IMR-90 (cell line): ENCODE results near the gene MBTPS1. TPM values are rescaled to one million over a fixed set of nuclear protein-coding genes. Genes with fewer than 3 reads are reported as not detected.

ENCODE experiments used
- ATAC-seq: fragments of 200-7000 bp; cut with Tn5 transposase; 2 replicates; pipeline ENCODE4 v1.9.1; 2020; ENCODE audit warnings: low read depth, mild to moderate bottlenecking, moderate library complexity
- BruUV-seq: library from RNA; stranded (reverse); fragments of 400-500 nt; replicated peaks from 2 replicates; lab custom pipeline; 2021; lab: Mats Ljungman, UMichigan
- CTCF ChIA-PET: fragments of 300-600 bp; formaldehyde crosslinking; extraction: SDS; loops from one replicate; lab custom pipeline; 2021; ENCODE audit warnings: antibody characterized with exemption; lab: Yijun Ruan, JAX
- POLR2A ChIA-PET: fragments of 300-600 bp; sonication (Branson Sonifier 250); formaldehyde crosslinking; loops from one replicate; lab custom pipeline; 2022; ENCODE audit warnings: antibody characterized with exemption; ENCODE audit not compliant: unreplicated experiment; lab: Charles Lee
- DNase-seq: peaks from one replicate; pipeline ENCODE4 v3.0.0; 2013
- H2AFZ ChIP-seq: replicated peaks from 2 replicates; pipeline ENCODE3; 2013; ENCODE audit warnings: low read length, mild to moderate bottlenecking; ENCODE audit not compliant: poor library complexity
- H2AK5ac ChIP-seq: 2 replicates; pipeline ENCODE4 v1.6.1; 2013; ENCODE audit warnings: low read depth, low read length, inconsistent platforms
- H2AK9ac ChIP-seq: replicated peaks from 2 replicates; pipeline ENCODE3; 2013; ENCODE audit warnings: mild to moderate bottlenecking, low read depth, low read length, moderate library complexity; ENCODE audit not compliant: poor library complexity
- H2BK120ac ChIP-seq: 2 replicates; pipeline ENCODE4 v1.6.1; 2013; ENCODE audit warnings: low read depth, low read length, inconsistent platforms
- H2BK15ac ChIP-seq: 3 replicates; pipeline ENCODE4 v1.6.1; 2013; ENCODE audit warnings: low read depth, low read length, inconsistent platforms
- H2BK20ac ChIP-seq: 2 replicates; pipeline ENCODE4 v1.6.1; 2013; ENCODE audit warnings: low read depth, mild to moderate bottlenecking, inconsistent platforms, low read length, moderate library complexity
- H2BK5ac ChIP-seq: 2 replicates; pipeline ENCODE4 v1.6.1; 2013; ENCODE audit warnings: mild to moderate bottlenecking, low read depth, low read length, inconsistent platforms; ENCODE audit not compliant: poor library complexity, severe bottlenecking
- H3K14ac ChIP-seq: replicated peaks from 2 replicates; pipeline ENCODE4 v1.6.1; 2013; ENCODE audit warnings: low read depth, low read length, inconsistent platforms
- H3K18ac ChIP-seq: 2 replicates; pipeline ENCODE4 v1.6.1; 2013; ENCODE audit warnings: low read depth, low read length, control low read depth
- H3K23ac ChIP-seq: 2 replicates; pipeline ENCODE4 v1.6.1; 2013; ENCODE audit warnings: low read depth, low read length, inconsistent platforms
- H3K27ac ChIP-seq: 2 replicates; pipeline ENCODE4 v1.5.1; 2013; ENCODE audit warnings: mild to moderate bottlenecking, control low read depth, low read length; ENCODE audit not compliant: insufficient read depth
- H3K27me3 ChIP-seq: 2 replicates; pipeline ENCODE4 v1.6.1; 2013; ENCODE audit warnings: low read length; ENCODE audit not compliant: control insufficient read depth, insufficient read depth
- H3K36me3 ChIP-seq: 2 replicates; pipeline ENCODE4 v1.6.1; 2013; ENCODE audit warnings: low read length, mixed read lengths; ENCODE audit not compliant: control insufficient read depth, insufficient read depth
- H3K4ac ChIP-seq: 2 replicates; pipeline ENCODE4 v1.6.1; 2013; ENCODE audit warnings: low read depth, low read length, inconsistent platforms
- H3K4me1 ChIP-seq: 2 replicates; pipeline ENCODE4 v1.6.1; 2013; ENCODE audit warnings: low read length, mixed read lengths; ENCODE audit not compliant: control insufficient read depth, insufficient read depth
- H3K4me2 ChIP-seq: 2 replicates; pipeline ENCODE4 v1.6.1; 2013; ENCODE audit warnings: low read depth, mild to moderate bottlenecking, control low read depth, low read length, moderate library complexity
- H3K4me3 ChIP-seq: 2 replicates; pipeline ENCODE4 v1.5.1; 2013; ENCODE audit warnings: low read depth, mild to moderate bottlenecking, control low read depth, low read length, moderate library complexity; ENCODE audit not compliant: insufficient read depth
- H3K56ac ChIP-seq: 2 replicates; pipeline ENCODE4 v1.6.1; 2013; ENCODE audit warnings: low read length, inconsistent platforms; ENCODE audit not compliant: insufficient read depth; ENCODE audit errors: extremely low read depth
- H3K79me1 ChIP-seq, 2 experiments: 2 replicates each; pipeline ENCODE4 v1.6.1; 2013; ENCODE audit warnings: low read length in 2 of 2, inconsistent platforms in 1 of 2, low read depth in 1 of 2
- H3K9ac ChIP-seq: 2 replicates; pipeline ENCODE4 v1.6.1; 2013; ENCODE audit warnings: low read depth, low read length, control low read depth
- H3K9me1 ChIP-seq: 2 replicates; pipeline ENCODE4 v1.6.1; 2013; ENCODE audit warnings: low read length, inconsistent platforms; ENCODE audit not compliant: insufficient read depth
- H3K9me3 ChIP-seq: 2 replicates; pipeline ENCODE4 v1.6.1; 2013; ENCODE audit warnings: low read length; ENCODE audit not compliant: control insufficient read depth, insufficient read depth
- H4K20me1 ChIP-seq: 2 replicates; pipeline ENCODE4 v1.6.1; 2013; ENCODE audit warnings: low read length, inconsistent platforms; ENCODE audit not compliant: insufficient read depth
- H4K5ac ChIP-seq: 2 replicates; pipeline ENCODE4 v1.6.1; 2013; ENCODE audit warnings: mild to moderate bottlenecking, low read depth, low read length, control low read depth
- H4K8ac ChIP-seq, 2 experiments: 2 replicates each; pipeline ENCODE4 v1.6.1; 2013; ENCODE audit warnings: low read depth in 2 of 2, low read length in 2 of 2, control low read depth in 1 of 2, inconsistent platforms in 1 of 2
- H4K91ac ChIP-seq: 2 replicates; pipeline ENCODE4 v1.6.1; 2013; ENCODE audit warnings: low read depth, low read length, inconsistent platforms; ENCODE audit not compliant: insufficient read depth
- CEBPB ChIP-seq: IDR thresholded peaks from 2 replicates; pipeline ENCODE4 v1.6.1; 2012; ENCODE audit warnings: low read depth, low read length, improper control_type of control experiment
- CHD1 ChIP-seq: IDR thresholded peaks from 2 replicates; pipeline ENCODE4 v1.6.1; 2012; ENCODE audit warnings: low read depth, low read length, improper control_type of control experiment
- CTCF ChIP-seq: conservative IDR thresholded peaks from 2 replicates; pipeline ENCODE4 v1.5.1; 2012; ENCODE audit warnings: mild to moderate bottlenecking, low read depth, low read length, improper control_type of control experiment
- ELK1 ChIP-seq: fragments of 150-350 bp; IDR thresholded peaks from 2 replicates; pipeline ENCODE4 v1.6.1; 2016; ENCODE audit warnings: low read depth, mild to moderate bottlenecking, low read length, moderate library complexity, borderline replicate concordance
- FOS ChIP-seq: fragments of 150-350 bp; IDR thresholded peaks from 2 replicates; pipeline ENCODE4 v1.6.1; 2016; ENCODE audit warnings: low read depth, low read length
- MAZ ChIP-seq: IDR thresholded peaks from 2 replicates; pipeline ENCODE4 v1.6.1; 2012; ENCODE audit warnings: low read depth, mild to moderate bottlenecking, low read length, improper control_type of control experiment, moderate library complexity, borderline replicate concordance
- MXI1 ChIP-seq: IDR thresholded peaks from 2 replicates; pipeline ENCODE4 v1.6.1; 2012; ENCODE audit warnings: low read depth, mild to moderate bottlenecking, low read length, moderate library complexity, borderline replicate concordance
- NFE2L2 ChIP-seq: fragments of 150-350 bp; IDR thresholded peaks from 2 replicates; pipeline ENCODE4 v1.6.1; 2016; ENCODE audit warnings: low read depth, mild to moderate bottlenecking, low read length
- POLR2A ChIP-seq: IDR thresholded peaks from 2 replicates; pipeline ENCODE4 v1.6.1; 2012; ENCODE audit warnings: mild to moderate bottlenecking, low read depth, low read length
- RAD21 ChIP-seq: IDR thresholded peaks from 2 replicates; pipeline ENCODE4 v1.6.1; 2012; ENCODE audit warnings: low read length, improper control_type of control experiment
- RCOR1 ChIP-seq: IDR thresholded peaks from 2 replicates; pipeline ENCODE4 v1.6.1; 2012; ENCODE audit warnings: mild to moderate bottlenecking, low read length, improper control_type of control experiment; ENCODE audit not compliant: insufficient replicate concordance
- RFX5 ChIP-seq: IDR thresholded peaks from 2 replicates; pipeline ENCODE4 v1.8.0; 2012; ENCODE audit warnings: low read depth, mild to moderate bottlenecking, low read length, moderate library complexity
- SMC3 ChIP-seq: fragments of 150-350 bp; IDR thresholded peaks from 2 replicates; pipeline ENCODE4 v1.6.1; 2016; ENCODE audit warnings: low read depth, mild to moderate bottlenecking, antibody characterized with exemption, low read length, moderate library complexity
- USF2 ChIP-seq: fragments of 150-350 bp; IDR thresholded peaks from 2 replicates; pipeline ENCODE4 v1.6.1; 2017; ENCODE audit warnings: mild to moderate bottlenecking, antibody characterized with exemption, low read length, low read depth
- WGBS, 2 experiments: methylation state at CpG; one replicate each; pipeline versions ENCODE4 v1.1.5 to v1.1.7; 2013; ENCODE audit warnings: missing lambda C conversion rate in 2 of 2; ENCODE audit not compliant: insufficient read length in 1 of 2; ENCODE audit errors: extremely low coverage in 2 of 2; 5-methylcytosine and 5-hydroxymethylcytosine counted together
- dilution Hi-C: fragments of 300-500 bp; cut with HindIII; formaldehyde crosslinking; loops from one replicate; pipeline ENCODE4 v1.14.3; 2018; ENCODE audit warnings: low sequenced_read_pairs; ENCODE audit not compliant: unreplicated experiment
- in situ Hi-C: fragments of 300-500 bp; cut with MboI; formaldehyde crosslinking; loops from 3 replicates; pipeline ENCODE4 v1.14.3; 2019; ENCODE audit warnings: low sequenced_read_pairs, inconsistent platforms, mixed read lengths
- intact Hi-C: fragments of 100-400 bp; cut with micrococcal nuclease; formaldehyde crosslinking; loops from 2 replicates; pipeline ENCODE4 v1.10.0; 2022
- polyA plus RNA-seq, 3 experiments: library from polyadenylated mRNA; depleted of rRNA; stranded (reverse); fragments of >200 nt; gene quantifications; 2 replicates each; pipeline ENCODE4 v1.2.3, GENCODE V29; 2012; ENCODE audit warnings: low replicate concordance in 1 of 3
- total RNA-seq: library from RNA; depleted of rRNA; stranded (reverse); fragments of >200 nt; gene quantifications from 2 replicates; pipeline ENCODE4 v1.2.3, GENCODE V29; 2012

Gene MBTPS1
- total and polyA plus RNA-seq, 2 of the 4 experiments (the other 2 are of a cell fraction): 59.0 to 70.4 TPM

GRCh38 chr16:84093879-84094270, 22.9 kb downstream of the MBTPS1 start:
- Histone ChIP-seq H3K23ac (no peak overlapping the region), H4K5ac (no peak overlapping the region), H2AK5ac (no peak overlapping the region), H4K91ac (no peak overlapping the region), H3K56ac (no peak overlapping the region), H3K4me3 (no peak overlapping the region), H3K4me1 (no peaks in the 10 kb centered on the region), H3K14ac (no peak overlapping the region), H2BK15ac (no peak overlapping the region), H3K9me1 (no peaks in the 10 kb centered on the region), H3K4ac (no peak overlapping the region), H3K9ac (no peak overlapping the region), H2BK5ac (no peak overlapping the region), H4K8ac (no peak overlapping the region), H2AK9ac (no peak overlapping the region), H2BK20ac (no peak overlapping the region), H3K18ac (no peak overlapping the region), H3K4me2 (no peak overlapping the region), H3K36me3 (peaks cover 50% of the 10 kb centered on the region), H3K79me1 (peaks cover 11 to 19% of the 10 kb centered on the region in 2 experiments; a peak in 3 of 4 replicates), H4K20me1 (peaks cover 7% of the 10 kb centered on the region; the same call in 1 of the 2 replicates), H3K27ac (no peak overlapping the region), H2BK120ac (no peak overlapping the region), H3K27me3 (no peaks in the 10 kb centered on the region), H3K9me3 (no peaks in the 10 kb centered on the region), H2AFZ (no peak overlapping the region)
- in situ Hi-C loops: no loop called here
- 95% methylated on average over 2 of the region's 4 CpGs; no CpG with 5 or more reads in 1 of the 2 experiments for WGBS, 2 experiments
- dilution Hi-C loops: no loop called here
- DNase-seq: no peak
- BruUV-seq: no TSS peak
- TF ChIP-seq RCOR1: no peak
- no peak for TF ChIP-seq CTCF
- TF ChIP-seq MAZ: no peak
- no peak for TF ChIP-seq ELK1
- no peak for TF ChIP-seq SMC3
- TF ChIP-seq RAD21: no peak
- TF ChIP-seq MXI1: no peak
- TF ChIP-seq CEBPB: no peak
- no peak for TF ChIP-seq POLR2A
- no peak for TF ChIP-seq NFE2L2
- TF ChIP-seq FOS: no peak
- no peak for TF ChIP-seq CHD1
- no peak for TF ChIP-seq RFX5
- no peak for TF ChIP-seq USF2
- POLR2A ChIA-PET: no interaction called here
- ATAC-seq: no peak
- CTCF ChIA-PET: no interaction called here
- intact Hi-C loops: no loop called here
